Ramos (cell line): ENCODE results near the gene CNTN4.

ENCODE experiments used
- in situ Hi-C: fragments of 300-500 bp; cut with MboI; formaldehyde crosslinking; loops from one replicate; pipeline ENCODE4 v1.14.3; 2022; ENCODE audit warnings: low sequenced_read_pairs; ENCODE audit not compliant: unreplicated experiment

Gene CNTN4

GRCh38 chr3:3068358-3068881 lies 969.8 kb downstream of the CNTN4 start:
- in situ Hi-C loops = no loop called here

- in situ Hi-C loops = no loop called here
These were observed 971.1 kb downstream of the CNTN4 start for GRCh38 chr3:3069723-3070122.

GRCh38 chr3:3071136-3071535 lies 972.5 kb downstream of the CNTN4 start:
- in situ Hi-C loops = no loop called here

GRCh38 chr3:3074551-3075257 lies 976.0 kb downstream of the CNTN4 start:
- in situ Hi-C loops = no loop called here

- in situ Hi-C loops = no loop called here
These were observed 981.6 kb downstream of the CNTN4 start for GRCh38 chr3:3080309-3080708.

GRCh38 chr3:3081381-3082233 lies 982.9 kb downstream of the CNTN4 start:
- in situ Hi-C loops = no loop called here

GRCh38 chr3:3082234-3082924 lies 983.7 kb downstream of the CNTN4 start:
- in situ Hi-C loops = no loop called here

DNA sequence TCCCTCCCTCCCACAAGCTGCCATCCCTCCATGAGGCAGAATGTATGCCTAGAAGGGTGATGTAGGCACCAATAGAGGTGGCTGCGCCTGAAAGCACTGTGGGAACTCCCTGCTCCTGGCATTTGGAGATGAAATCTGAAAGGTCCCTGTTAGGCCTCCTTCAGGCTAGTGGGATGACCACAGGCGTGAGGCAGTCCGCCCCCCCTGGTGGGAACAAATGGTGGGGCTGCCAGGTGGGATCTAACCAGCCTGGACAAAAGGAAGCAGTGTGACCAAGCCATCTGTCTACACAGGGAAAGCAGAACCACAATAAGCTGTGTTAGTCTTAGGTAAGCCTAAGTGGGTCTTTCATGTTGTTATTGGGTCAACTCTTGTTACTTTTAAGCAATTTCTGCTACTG lies 986.2 kb downstream of the CNTN4 start:
- in situ Hi-C loops = no loop called here

DNA sequence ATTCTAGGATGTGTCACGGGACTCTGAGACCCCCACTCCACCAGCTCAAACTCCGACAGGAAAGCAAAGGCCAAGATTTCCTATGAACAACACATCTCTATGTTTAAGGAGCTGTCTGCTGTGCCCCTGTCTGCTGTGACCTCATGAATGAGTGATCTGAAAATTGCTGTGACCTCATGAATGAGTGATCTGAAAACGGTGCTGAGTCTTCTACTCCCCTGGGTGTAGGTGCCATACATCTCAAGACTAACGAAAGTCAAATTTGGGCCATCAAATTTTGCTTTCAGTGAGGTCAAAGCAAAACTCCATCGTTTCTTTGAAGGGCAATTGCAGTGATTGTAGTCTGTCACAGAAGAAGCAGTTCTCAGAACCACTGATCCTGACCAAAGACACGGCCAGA lies 987.1 kb downstream of the CNTN4 start:
- in situ Hi-C loops = no loop called here

- in situ Hi-C loops = no loop called here
These were observed 987.6 kb downstream of the CNTN4 start for GRCh38 chr3:3086239-3086638.

- in situ Hi-C loops = no loop called here
These were observed 988.6 kb downstream of the CNTN4 start for GRCh38 chr3:3087279-3087678.

DNA sequence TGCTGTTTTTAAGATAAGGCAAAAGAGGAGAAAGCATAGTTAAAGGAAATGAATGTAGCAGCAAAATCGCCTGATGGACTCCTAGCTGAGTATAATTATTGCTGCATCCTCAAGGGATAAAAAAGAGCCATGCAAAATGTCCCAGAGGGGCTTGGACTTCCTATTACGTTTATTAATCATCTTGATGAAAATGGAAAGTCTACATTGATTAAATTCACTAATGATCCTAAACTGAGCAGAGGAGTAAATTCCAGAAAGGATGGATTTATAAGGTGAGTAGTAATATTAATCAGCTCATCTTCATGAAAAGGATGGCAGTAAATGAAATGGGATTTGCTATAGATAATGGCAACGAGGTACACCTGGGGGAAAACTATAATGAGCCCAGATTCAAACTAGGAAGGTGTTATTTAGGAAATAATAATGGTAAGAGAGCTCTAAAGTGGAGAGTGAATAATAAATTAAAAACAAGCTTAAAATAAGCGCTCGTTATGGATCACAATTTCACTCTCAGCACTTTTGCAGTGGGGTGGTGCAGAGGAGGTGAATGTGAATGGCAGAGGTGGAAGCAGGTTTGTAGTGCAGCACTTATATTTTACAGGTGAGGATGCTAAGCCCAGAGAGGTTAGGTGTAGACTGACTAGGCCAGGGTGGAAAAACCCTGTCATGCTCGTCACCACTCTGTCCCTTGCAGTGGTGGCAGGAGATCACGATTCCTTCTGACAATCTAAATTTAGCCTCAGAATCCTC lies 989.2 kb downstream of the CNTN4 start:
- in situ Hi-C loops = no loop called here

DNA sequence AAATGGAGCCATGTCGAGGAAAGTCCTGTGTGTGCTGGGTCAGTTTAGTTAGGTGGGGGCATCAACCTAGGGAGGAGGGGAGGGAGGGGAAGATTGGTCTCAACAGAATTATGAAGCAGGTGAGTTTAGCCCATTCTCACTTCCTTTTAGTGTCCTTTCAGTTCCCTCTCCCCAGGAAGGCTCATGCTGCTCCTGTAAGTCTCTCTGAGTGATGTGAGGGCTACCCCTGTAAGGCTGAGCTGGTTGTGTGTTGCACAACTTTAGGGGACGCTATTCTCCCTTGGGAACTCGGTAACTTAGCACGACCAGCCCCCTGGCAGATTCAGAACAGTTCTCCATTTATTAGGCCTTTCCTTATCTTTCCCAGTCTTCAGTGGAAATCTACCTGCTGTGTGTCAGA lies 990.4 kb downstream of the CNTN4 start:
- in situ Hi-C loops = no loop called here

GRCh38 chr3:3097958-3098357 lies 999.3 kb downstream of the CNTN4 start:
- in situ Hi-C loops = no loop called here

- in situ Hi-C loops = no loop called here
These were observed 1003.2 kb downstream of the CNTN4 start for GRCh38 chr3:3101660-3102458.

GRCh38 chr3:3102751-3103150 lies 1004.1 kb downstream of the CNTN4 start:
- in situ Hi-C loops = no loop called here

DNA sequence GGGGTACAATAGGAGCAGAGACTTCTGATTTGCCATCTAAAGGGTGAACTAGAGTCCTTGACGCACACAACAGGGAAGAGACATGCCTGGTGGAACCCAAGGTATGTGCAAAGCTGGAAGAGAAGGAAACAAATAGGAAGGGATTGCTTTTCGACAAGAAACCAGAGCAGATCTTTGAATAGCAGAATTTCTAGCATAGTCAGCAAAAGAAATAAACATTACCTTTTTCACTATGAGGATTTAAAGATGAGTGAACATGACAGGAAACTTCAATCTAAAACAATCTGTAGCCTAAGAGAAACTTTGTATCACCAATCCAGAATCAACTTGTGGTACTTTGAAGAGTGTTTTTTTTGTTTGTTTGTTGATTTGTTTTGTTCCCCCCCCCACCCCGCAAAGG lies 1006.6 kb downstream of the CNTN4 start:
- in situ Hi-C loops = no loop called here

GRCh38 chr3:3105815-3106214 lies 1007.1 kb downstream of the CNTN4 start:
- in situ Hi-C loops = no loop called here

- in situ Hi-C loops = no loop called here
These were observed 1008.5 kb downstream of the CNTN4 start for GRCh38 chr3:3107181-3107580.
